ENCODE results near the gene AP2A2.

The AP2A2 gene

DNA sequence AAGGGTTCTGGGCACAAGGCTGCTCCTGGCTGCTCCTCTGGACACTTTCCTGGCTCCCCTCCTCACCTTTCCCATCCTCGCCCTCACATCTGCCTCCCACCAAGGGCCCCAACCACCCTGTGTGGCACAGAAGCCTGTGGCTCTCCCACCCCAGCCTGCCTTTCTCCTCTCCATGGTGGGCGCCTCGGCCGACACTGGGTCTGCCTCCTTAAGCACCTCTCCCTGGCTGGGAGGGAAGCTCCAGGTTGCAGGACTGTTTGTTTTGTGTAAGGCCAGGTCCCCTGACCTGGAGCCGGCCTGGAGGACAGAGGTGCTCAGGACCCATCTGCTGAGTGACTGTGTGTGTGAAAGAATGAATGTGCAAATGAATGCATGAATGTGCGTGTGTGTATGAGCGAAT is 96.7 kb downstream of the AP2A2 start:
- Mint-ChIP-seq H3K4me3 (no peak overlapping the region), H3K9me3 (peaks cover 3% of the 10 kb centered on the region), H3K4me1 (peaks cover 25% of the 10 kb centered on the region), H3K27ac (no peak overlapping the region), H3K36me3 (peaks cover 4% of the 10 kb centered on the region)
- no peak for DNase-seq (ENCODE audit: low spot score in 2 of 2)
- ATAC-seq = no peak

DNA sequence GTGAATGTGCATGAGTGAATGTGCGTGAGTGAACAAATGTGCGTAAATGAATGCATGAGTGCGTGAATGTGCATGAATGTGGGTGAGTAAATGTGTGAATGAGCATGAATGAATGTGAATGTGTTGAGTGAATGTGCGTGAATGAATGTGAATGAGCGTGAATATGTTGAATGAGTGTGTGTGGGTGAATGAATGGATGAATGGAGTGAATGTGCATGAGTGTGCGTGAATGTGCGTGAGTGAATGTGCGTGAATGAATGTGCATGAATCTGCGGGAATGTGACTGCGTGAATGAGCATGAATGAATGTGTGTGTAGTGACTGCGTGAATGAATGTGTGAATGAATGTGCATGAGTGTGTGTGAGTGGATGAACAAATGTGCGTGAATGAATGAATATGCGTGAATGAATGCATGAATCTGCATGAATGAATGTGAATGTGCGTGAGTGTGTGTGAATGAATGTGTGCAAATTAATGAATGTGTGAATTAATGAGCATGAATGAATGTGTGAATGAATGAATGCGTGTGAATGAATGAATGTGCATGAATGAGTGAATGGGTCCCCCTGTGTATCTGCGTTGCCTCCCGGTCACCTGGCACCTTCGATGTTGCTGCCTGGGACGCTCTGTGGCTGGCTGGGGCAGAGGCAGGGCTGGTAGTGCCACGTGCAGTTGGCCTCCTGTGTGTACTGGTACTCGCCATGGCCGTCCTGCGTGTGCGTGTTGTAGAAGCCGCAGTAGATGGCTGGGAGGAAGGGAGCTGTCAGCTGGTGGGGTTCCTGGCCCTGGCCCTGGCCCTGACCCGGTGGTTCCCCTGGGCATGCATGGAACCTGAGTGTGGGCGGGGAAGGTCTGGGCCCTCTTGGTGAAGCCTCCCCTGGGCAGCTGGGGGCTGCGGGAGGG is 97.5 kb downstream of the AP2A2 start:
- Mint-ChIP-seq H3K9me3 (no peaks in the 10 kb centered on the region), H3K36me3 (no peaks in the 10 kb centered on the region), H3K27ac (no peak overlapping the region), H3K4me3 (no peak overlapping the region), H3K4me1 (peaks cover 17% of the 10 kb centered on the region)
- DNase-seq (ENCODE audit: low spot score in 2 of 2) (no peak), ATAC-seq (no peak)

DNA sequence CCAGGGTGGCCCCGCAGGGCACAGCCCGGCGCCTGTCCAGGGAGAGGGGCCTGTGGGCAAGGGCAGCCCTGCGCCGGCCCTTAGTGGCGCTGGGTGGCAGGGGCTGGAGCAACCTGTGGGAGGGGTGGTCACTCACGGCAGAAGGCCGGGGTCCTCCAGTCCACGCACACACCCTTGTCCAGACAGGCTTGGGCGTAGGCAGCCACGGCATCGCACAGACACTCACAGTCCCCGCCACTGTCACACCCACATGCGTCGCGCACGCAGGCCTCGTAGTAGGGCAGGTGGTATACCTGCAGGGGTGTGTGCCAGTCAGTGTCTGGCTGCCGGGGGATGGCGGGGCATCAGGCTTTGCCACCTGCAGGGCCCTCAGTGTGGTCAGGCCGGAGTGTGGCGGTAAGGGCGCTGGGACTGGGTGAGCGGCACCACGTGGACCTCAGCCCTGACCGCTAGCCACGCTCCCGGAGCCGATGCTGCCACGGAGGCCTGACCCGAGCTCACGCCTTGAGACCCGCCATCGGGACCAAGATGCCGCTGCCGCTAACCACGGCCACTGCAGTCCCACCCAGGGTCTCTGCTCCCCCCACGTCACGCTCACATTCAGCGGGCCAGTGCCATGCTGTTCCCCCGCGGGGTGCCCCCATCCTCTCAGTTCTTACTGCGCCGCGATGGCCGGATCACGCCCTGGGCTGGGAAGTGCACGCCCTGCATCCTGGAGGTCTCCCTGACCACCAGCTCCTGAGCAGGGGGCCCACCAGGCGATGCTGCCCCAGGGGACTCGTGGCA is 98.3 kb downstream of the AP2A2 start:
- no peak for DNase-seq (ENCODE audit: low spot score in 2 of 2)
- Mint-ChIP-seq H3K36me3 (no peaks in the 10 kb centered on the region), H3K9me3 (no peaks in the 10 kb centered on the region), H3K4me3 (no peak overlapping the region), H3K4me1 (peaks cover 11% of the 10 kb centered on the region), H3K27ac (no peak overlapping the region)
- no peak for ATAC-seq

- peaks cover 11% of the 10 kb centered on the region for H3K4me1 Mint-ChIP-seq
- no peaks in the 10 kb centered on the region for H3K9me3 Mint-ChIP-seq
- no peak overlapping the region for H3K27ac Mint-ChIP-seq
- H3K4me3 Mint-ChIP-seq = no peak overlapping the region
- H3K36me3 Mint-ChIP-seq = no peaks in the 10 kb centered on the region
- ATAC-seq (no peak), DNase-seq (ENCODE audit: low spot score in 2 of 2) (no peak)
These were observed 99.1 kb downstream of the AP2A2 start for GRCh38 chr11:1024597-1025409.

DNA sequence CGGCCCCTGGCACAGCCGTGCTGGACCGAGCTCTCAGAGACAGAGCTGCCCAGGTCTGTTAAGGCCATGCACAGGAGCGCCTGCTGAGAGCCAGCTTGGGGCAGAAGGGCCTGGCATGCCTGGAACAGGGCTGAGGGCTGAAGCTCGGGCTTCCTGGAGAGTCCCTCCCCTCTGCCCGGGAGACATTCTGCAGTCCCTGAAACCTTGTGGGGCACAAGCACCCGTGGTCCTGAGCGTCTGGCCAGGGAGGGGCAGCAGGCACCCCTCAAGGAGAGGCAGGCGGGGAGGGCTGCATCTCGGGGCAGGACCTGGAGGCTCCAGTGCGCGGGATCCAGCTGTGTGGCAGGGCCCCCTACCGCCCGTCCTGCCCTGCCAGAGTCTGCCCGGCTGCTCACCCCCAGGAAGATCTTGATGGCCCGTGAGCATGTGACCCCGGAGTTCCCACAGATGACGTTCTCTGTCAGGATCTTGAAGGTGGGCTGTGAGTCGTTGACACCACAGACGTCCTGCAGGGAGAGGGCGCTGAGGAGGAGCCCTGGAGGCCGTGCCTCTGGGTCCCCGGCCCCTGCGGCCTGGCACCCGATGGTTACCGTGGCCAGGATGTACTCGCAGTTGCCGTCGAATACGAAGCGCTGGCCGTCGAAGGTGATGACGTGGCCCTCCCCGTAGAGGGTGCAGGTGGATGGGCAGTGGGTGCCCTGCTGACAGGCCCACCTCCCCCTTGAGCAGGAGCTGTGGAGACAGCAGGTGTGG is 99.9 kb downstream of the AP2A2 start:
- Mint-ChIP-seq H3K36me3 (no peaks in the 10 kb centered on the region), H3K9me3 (no peaks in the 10 kb centered on the region), H3K4me1 (peaks cover 11% of the 10 kb centered on the region), H3K27ac (no peak overlapping the region), H3K4me3 (no peak overlapping the region)
- ATAC-seq = no peak
- no peak for DNase-seq (ENCODE audit: low spot score in 2 of 2)

- no peaks in the 10 kb centered on the region for H3K9me3 Mint-ChIP-seq
- no peak overlapping the region for H3K27ac Mint-ChIP-seq
These were observed 100.4 kb downstream of the AP2A2 start for GRCh38 chr11:1026163-1026450.

DNA sequence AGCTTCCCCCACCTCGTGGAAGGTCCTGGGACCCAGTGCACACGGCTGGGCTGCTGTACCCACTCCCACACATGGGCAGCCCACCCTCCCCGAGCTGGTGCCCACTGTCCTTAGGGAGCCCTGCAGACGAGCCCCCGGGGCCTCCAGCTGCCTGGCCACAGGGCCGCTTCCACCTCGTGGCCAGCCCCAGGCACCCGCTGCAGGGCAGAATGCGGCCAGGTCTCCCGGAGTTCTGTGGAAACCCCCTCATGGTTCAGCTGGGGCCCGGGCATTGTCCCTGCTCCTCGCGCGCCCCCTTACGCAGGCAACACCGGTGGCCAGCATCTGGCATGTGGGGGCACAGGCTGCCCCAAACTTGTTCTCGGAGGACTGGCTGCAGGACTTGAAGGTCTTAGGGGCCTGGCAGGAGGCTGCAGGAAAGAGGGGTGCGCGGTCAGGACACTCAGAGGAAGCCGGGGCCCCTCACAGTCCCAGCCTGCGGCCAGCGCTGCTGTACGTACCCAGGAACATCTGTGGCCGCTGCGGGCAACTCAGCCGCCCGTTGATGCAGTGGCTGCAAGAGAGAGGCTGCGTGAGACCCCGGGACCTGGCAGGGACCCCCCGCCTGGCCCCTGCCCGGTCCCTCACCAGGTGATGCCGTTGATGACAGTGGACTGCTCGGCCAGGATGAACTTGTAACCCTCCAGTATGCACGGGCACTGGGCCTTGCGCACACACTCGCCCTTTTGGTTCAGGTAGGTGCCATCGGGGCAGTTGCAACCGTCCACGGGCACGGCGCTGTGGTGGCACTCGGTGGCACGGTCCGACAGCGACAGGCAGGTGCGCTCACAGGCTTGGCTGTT is 101.2 kb downstream of the AP2A2 start:
- H3K9me3 Mint-ChIP-seq = no peaks in the 10 kb centered on the region
- no peaks in the 10 kb centered on the region for H3K36me3 Mint-ChIP-seq
- DNase-seq (ENCODE audit: low spot score in 2 of 2) = no peak
- peaks cover 11% of the 10 kb centered on the region for H3K4me1 Mint-ChIP-seq
- H3K27ac Mint-ChIP-seq = no peak overlapping the region
- H3K4me3 Mint-ChIP-seq = no peak overlapping the region
- ATAC-seq = no peak

More at GRCh38 chr11:1026163-1026450, 100.4 kb downstream of the AP2A2 start:
- Mint-ChIP-seq H3K36me3 (no peaks in the 10 kb centered on the region), H3K4me3 (no peak overlapping the region), H3K4me1 (peaks cover 11% of the 10 kb centered on the region)
- no peak for DNase-seq (ENCODE audit: low spot score in 2 of 2)
- ATAC-seq = no peak

DNA sequence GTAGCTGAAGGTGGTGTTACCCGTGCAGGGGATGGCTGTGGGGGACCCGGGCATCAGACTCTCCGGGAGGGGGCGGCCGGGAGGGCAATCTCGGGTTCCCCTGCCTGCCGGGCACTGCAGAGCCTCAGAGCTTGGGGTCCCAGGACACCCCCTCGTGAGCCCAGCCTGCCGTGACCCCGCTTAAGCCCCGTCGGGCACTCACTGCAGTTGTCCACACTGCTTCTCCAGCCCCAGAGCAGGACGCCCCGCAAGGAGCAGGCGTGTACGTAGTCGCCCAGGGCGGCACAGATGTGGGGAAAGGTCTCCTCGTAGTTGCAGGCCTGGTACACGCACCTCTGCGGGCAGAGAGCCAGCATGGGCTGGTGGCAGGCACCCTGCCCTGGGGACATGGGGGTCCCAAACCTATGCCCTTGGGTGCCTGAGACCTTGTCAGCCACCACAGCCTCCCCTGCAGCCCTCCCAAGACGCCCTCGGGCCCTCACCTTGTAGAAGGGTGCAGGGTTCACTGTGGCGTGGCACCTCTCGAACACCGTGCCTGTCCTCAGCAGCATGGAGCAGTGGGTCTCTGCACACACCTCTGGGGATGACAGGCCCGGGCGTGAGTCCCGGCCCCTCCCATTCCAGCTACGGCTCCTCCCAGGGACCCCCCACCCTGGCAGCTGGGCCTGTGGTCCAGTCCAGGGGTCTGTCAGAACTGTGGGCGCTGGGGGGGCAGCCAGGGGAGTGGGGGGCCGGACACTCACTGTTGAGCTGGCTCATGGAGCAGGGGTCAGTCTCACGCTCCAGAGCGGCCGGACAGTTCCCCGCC is 102.0 kb downstream of the AP2A2 start:
- DNase-seq (ENCODE audit: low spot score in 2 of 2) (no peak), ATAC-seq (no peak)
- Mint-ChIP-seq H3K4me1 (peaks cover 6% of the 10 kb centered on the region), H3K4me3 (no peak overlapping the region), H3K9me3 (no peaks in the 10 kb centered on the region), H3K36me3 (no peaks in the 10 kb centered on the region), H3K27ac (no peak overlapping the region)

GRCh38 chr11:1028291-1028540 is 102.5 kb downstream of the AP2A2 start:
- no peaks in the 10 kb centered on the region for H3K9me3 Mint-ChIP-seq
- DNase-seq (ENCODE audit: low spot score in 2 of 2) = no peak
- H3K4me1 Mint-ChIP-seq = peaks cover 1% of the 10 kb centered on the region
- no peak overlapping the region for H3K4me3 Mint-ChIP-seq
- H3K36me3 Mint-ChIP-seq = no peaks in the 10 kb centered on the region
- no peak for ATAC-seq
- no peak overlapping the region for H3K27ac Mint-ChIP-seq

DNA sequence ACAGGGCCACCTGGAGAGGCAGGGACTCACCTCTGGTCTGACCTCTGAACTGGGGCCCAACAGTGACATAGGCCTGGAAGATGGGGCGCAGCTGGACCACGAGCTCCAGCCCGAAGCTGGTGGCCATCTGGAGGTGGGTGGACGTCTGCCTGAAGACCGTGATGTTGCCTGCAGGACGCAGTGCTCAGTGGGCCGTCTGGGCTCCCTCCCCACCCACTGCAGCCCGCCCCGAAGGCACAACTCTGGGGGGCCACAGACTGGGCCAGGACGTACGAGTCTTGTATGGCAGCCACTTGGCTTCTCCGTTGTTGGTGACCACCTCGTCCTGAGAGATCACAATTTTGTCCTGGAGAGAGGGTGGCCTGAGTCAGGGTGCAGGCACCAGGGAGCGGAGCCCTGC is 102.9 kb downstream of the AP2A2 start:
- no peaks in the 10 kb centered on the region for H3K9me3 Mint-ChIP-seq
- H3K4me3 Mint-ChIP-seq = no peak overlapping the region

DNA sequence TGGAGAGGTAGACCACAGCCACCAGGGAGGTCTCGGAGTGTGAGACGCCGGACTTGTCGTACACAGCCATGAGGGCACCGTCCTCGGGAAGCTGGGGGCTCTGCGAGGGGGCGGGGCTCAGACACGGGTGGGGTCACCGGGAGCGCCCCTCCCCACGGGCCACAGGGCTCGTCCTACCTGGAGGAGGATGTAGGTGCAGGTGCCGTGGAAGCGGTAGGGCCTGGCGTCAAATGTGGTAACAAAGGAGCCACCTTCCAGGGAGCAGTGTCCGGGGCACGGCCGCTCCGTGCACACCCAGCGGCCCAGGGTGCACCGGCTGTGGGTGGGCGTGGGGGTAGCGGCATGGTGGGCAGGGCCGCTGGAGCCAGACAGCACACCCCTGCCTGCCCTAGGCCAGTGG is 103.4 kb downstream of the AP2A2 start:
- Mint-ChIP-seq H3K27ac (no peak overlapping the region), H3K36me3 (no peaks in the 10 kb centered on the region), H3K9me3 (no peaks in the 10 kb centered on the region), H3K4me1 (no peaks in the 10 kb centered on the region), H3K4me3 (no peak overlapping the region)
- DNase-seq (ENCODE audit: low spot score in 2 of 2) (no peak), ATAC-seq (no peak)

More for the DNA sequence above, 102.9 kb downstream of the AP2A2 start:
- no peaks in the 10 kb centered on the region for H3K4me1 Mint-ChIP-seq
- no peak for DNase-seq (ENCODE audit: low spot score in 2 of 2)
- H3K27ac Mint-ChIP-seq = no peak overlapping the region
- no peak for ATAC-seq
- no peaks in the 10 kb centered on the region for H3K36me3 Mint-ChIP-seq

DNA sequence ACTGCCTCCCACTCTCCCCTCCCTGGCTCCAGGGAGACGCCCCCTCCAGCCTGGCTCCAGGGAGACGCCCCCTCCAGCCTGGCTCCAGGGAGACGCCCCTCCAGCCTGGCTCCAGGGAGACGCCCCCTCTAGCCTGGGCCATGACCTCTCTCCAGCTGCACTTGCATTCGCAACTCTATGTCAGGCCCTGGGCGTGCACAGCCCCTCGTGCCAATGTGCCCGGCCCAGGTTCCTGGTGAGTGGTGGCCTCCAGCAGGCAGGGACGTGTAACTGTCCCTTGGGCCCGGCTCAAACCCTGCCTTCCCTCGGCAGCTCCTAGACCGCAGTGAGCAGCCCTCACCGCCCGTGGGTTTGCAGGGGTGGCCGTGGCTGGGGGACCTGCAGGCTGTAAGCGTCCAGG is 104.0 kb downstream of the AP2A2 start:
- H3K27ac Mint-ChIP-seq = no peak overlapping the region
- H3K36me3 Mint-ChIP-seq = no peaks in the 10 kb centered on the region
- DNase-seq (ENCODE audit: low spot score in 2 of 2) (no peak), ATAC-seq (no peak)
- no peak overlapping the region for H3K4me3 Mint-ChIP-seq
- H3K9me3 Mint-ChIP-seq = no peaks in the 10 kb centered on the region
- no peaks in the 10 kb centered on the region for H3K4me1 Mint-ChIP-seq

DNA sequence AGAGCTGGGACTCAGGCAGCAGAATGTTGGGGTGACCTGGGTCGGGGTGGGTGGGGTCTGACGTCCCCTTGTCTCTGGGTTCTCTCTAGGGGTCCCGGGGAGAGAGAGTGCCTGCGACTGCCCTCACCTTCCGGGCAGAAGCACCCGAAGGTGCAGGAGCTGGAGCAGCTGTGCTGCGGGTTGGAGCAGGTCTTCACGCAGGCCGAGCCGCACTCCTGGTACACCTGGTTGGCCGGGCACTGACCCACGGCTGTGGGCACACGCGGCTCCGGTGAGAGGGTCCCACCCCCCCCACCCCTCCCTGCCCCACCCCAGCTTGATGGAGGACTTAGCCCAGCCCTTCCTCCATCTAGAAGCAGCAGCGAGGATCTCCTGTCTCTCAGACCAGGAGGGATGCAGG is 104.4 kb downstream of the AP2A2 start:
- Mint-ChIP-seq H3K36me3 (no peaks in the 10 kb centered on the region), H3K9me3 (no peaks in the 10 kb centered on the region), H3K4me1 (no peaks in the 10 kb centered on the region), H3K27ac (no peak overlapping the region), H3K4me3 (no peak overlapping the region)
- no peak for ATAC-seq
- DNase-seq (ENCODE audit: low spot score in 2 of 2) = no peak

- no peaks in the 10 kb centered on the region for H3K36me3 Mint-ChIP-seq
- H3K4me3 Mint-ChIP-seq = no peak overlapping the region
- ATAC-seq (no peak), DNase-seq (ENCODE audit: low spot score in 2 of 2) (no peak)
- H3K27ac Mint-ChIP-seq = no peak overlapping the region
- no peaks in the 10 kb centered on the region for H3K9me3 Mint-ChIP-seq
- no peaks in the 10 kb centered on the region for H3K4me1 Mint-ChIP-seq
These were observed 104.9 kb downstream of the AP2A2 start for GRCh38 chr11:1030556-1030955.
